SK-N-SH (cell line): ENCODE data around the gene FZR1. TPM values are rescaled to one million over a fixed set of nuclear protein-coding genes. Genes with fewer than 3 reads are reported as not detected.
A peak's percentile ranks its signal among the peaks of the same experiment; 100 is the strongest.

Source experiments
- CTCF ChIA-PET: fragments of 300-600, 350-600 bp; formaldehyde crosslinking; extraction: SDS; loops from one replicate; lab custom pipeline; 2021; lab: Yijun Ruan, JAX
- POLR2A ChIA-PET: fragments of 350-600 bp; sonication (Branson Sonifier 250); formaldehyde crosslinking; extraction: SDS; loops from one replicate; lab custom pipeline; 2020; ENCODE audit warnings: antibody characterized with exemption, inconsistent platforms; lab: Yijun Ruan, JAX
- DNase-seq: peaks from one replicate; pipeline ENCODE4 v3.0.0; 2012
- H2AFZ ChIP-seq: fragments of 200-600 bp; sonication (generic); 2 replicates; pipeline ENCODE4 v1.8.1; 2016; ENCODE audit warnings: antibody characterized with exemption, mild to moderate bottlenecking, low read depth
- H3F3A ChIP-seq: fragments of 200-600 bp; sonication (generic); replicated peaks from 2 replicates; pipeline ENCODE3; 2016; ENCODE audit warnings: antibody characterized with exemption, mild to moderate bottlenecking; ENCODE audit not compliant: insufficient read depth
- H3K27ac ChIP-seq, 2 experiments: fragments of 200-500 bp in 1 of 2; fragments of 200-600 bp in 1 of 2; sonication (Bioruptor generic) in 1 of 2; sonication (generic), shearing (Covaris generic) in 1 of 2; 2 replicates each; pipeline versions ENCODE4 v1.5.1 to v1.6.1; 2014 to 2016; ENCODE audit warnings: low read depth in 2 of 2, inconsistent platforms in 1 of 2, low read length in 1 of 2, mild to moderate bottlenecking in 1 of 2, mixed read lengths in 1 of 2
- H3K27me3 ChIP-seq: fragments of 200-600 bp; sonication (generic), shearing (Covaris generic); 2 replicates; pipeline ENCODE4 v1.6.1; 2016; ENCODE audit warnings: mixed run types; ENCODE audit not compliant: insufficient read depth
- H3K36me3 ChIP-seq, 2 experiments: fragments of 200-500 bp in 1 of 2; fragments of 200-600 bp in 1 of 2; sonication (Bioruptor generic) in 1 of 2; sonication (generic) in 1 of 2; replicated peaks in 1 of 2; 2 replicates each; pipeline versions ENCODE3 to v1.5.1; 2014 to 2016; ENCODE audit warnings: low read length in 1 of 2, mild to moderate bottlenecking in 1 of 2; ENCODE audit not compliant: insufficient read depth in 2 of 2, control insufficient read depth in 1 of 2
- H3K4me1 ChIP-seq, 2 experiments: fragments of 200-500 bp in 1 of 2; fragments of 200-600 bp in 1 of 2; sonication (Bioruptor generic) in 1 of 2; sonication (generic), shearing (Covaris generic) in 1 of 2; 2 replicates each; pipeline versions ENCODE4 v1.5.1 to v1.6.1; 2014 to 2016; ENCODE audit warnings: low read depth in 1 of 2, low read length in 1 of 2, mixed run types in 1 of 2; ENCODE audit not compliant: insufficient read depth in 2 of 2, control insufficient read depth in 1 of 2
- H3K4me2 ChIP-seq: fragments of 200-600 bp; sonication (generic), shearing (Covaris generic); 2 replicates; pipeline ENCODE4 v1.6.1; 2017; ENCODE audit warnings: mixed run types
- H3K4me3 ChIP-seq, 2 experiments: fragments of 200-500 bp in 1 of 2; fragments of 200-600 bp in 1 of 2; sonication (Bioruptor generic) in 1 of 2; sonication (generic), shearing (Covaris generic) in 1 of 2; 2 replicates each; pipeline versions ENCODE4 v1.5.1 to v1.8.1; 2014 to 2016; ENCODE audit warnings: low read depth in 2 of 2, inconsistent platforms in 1 of 2, low read length in 1 of 2, mild to moderate bottlenecking in 1 of 2, mixed read lengths in 1 of 2, moderate library complexity in 1 of 2
- H3K79me2 ChIP-seq: fragments of 200-600 bp; sonication (generic); 2 replicates; pipeline ENCODE4 v1.8.1; 2017; ENCODE audit warnings: mild to moderate bottlenecking; ENCODE audit not compliant: insufficient read depth
- H3K9ac ChIP-seq: fragments of 200-600 bp; sonication (generic); 2 replicates; pipeline ENCODE4 v1.6.1; 2017; ENCODE audit warnings: mixed run types
- H3K9me2 ChIP-seq: fragments of 200-600 bp; sonication (generic); 2 replicates; pipeline ENCODE4 v1.6.1; 2017; ENCODE audit warnings: mixed run types
- H3K9me3 ChIP-seq: fragments of 200-600 bp; sonication (generic); 2 replicates; pipeline ENCODE4 v1.6.1; 2017; ENCODE audit warnings: mixed run types, mild to moderate bottlenecking, moderate library complexity
- H4K20me1 ChIP-seq: fragments of 200-600 bp; sonication (generic); 2 replicates; pipeline ENCODE4 v1.6.1; 2017; ENCODE audit warnings: mild to moderate bottlenecking, mixed run types; ENCODE audit not compliant: insufficient read depth
- CHD2 ChIP-seq: fragments of 150-350 bp; IDR thresholded peaks from 2 replicates; pipeline ENCODE4 v1.6.1; 2018; ENCODE audit warnings: low read length; ENCODE audit not compliant: partially characterized antibody
- ELF1 ChIP-seq: IDR thresholded peaks from 2 replicates; pipeline ENCODE4 v1.4.0; 2012
- EP300 ChIP-seq, 2 experiments: IDR thresholded peaks; 2 replicates each; pipeline versions ENCODE4 v1.4.0 to v1.6.1; 2012; ENCODE audit warnings: borderline replicate concordance in 1 of 2, low read depth in 1 of 2, low read length in 1 of 2
- GABPA ChIP-seq: IDR thresholded peaks from 2 replicates; pipeline ENCODE4 v1.4.0; 2012; ENCODE audit warnings: low read depth, mild to moderate bottlenecking
- GATA2 ChIP-seq: sonication (generic); formaldehyde crosslinking; IDR thresholded peaks from 2 replicates; pipeline ENCODE4 v1.5.0; 2020; ENCODE audit warnings: mild to moderate bottlenecking, missing genetic modification reagents
- IRF3 ChIP-seq: fragments of 150-350 bp; IDR thresholded peaks from 2 replicates; pipeline ENCODE4 v1.6.1; 2016; ENCODE audit warnings: mild to moderate bottlenecking, low read depth, low read length
- JUND ChIP-seq: IDR thresholded peaks from 2 replicates; pipeline ENCODE4 v1.4.0; 2012
- MAX ChIP-seq: IDR thresholded peaks from 2 replicates; pipeline ENCODE4 v1.4.0; 2012; ENCODE audit warnings: low read depth
- MEF2A ChIP-seq: IDR thresholded peaks from 2 replicates; pipeline ENCODE4 v1.4.0; 2012; ENCODE audit warnings: low read depth, borderline replicate concordance
- MXI1 ChIP-seq: IDR thresholded peaks from 2 replicates; pipeline ENCODE4 v1.6.1; 2012; ENCODE audit warnings: mild to moderate bottlenecking, low read depth, low read length, improper control_type of control experiment
- NFIC ChIP-seq: IDR thresholded peaks from 2 replicates; pipeline ENCODE4 v1.4.0; 2012; ENCODE audit warnings: borderline replicate concordance
- NRF1 ChIP-seq: IDR thresholded peaks from 2 replicates; pipeline ENCODE4 v1.6.1; 2012; ENCODE audit warnings: low read depth, mild to moderate bottlenecking, low read length
- POLR2AphosphoS5 ChIP-seq: IDR thresholded peaks from 2 replicates; pipeline ENCODE4 v1.6.1; 2012; ENCODE audit warnings: low read depth, low read length
- RAD21 ChIP-seq: IDR thresholded peaks from 2 replicates; pipeline ENCODE4 v1.6.1; 2012; ENCODE audit warnings: mild to moderate bottlenecking, low read length
- RFX5 ChIP-seq: IDR thresholded peaks from 2 replicates; pipeline ENCODE4 v1.6.1; 2012; ENCODE audit warnings: mild to moderate bottlenecking, improper control_type of control experiment, low read length
- TAF1 ChIP-seq: IDR thresholded peaks from 2 replicates; pipeline ENCODE4 v1.6.1; 2012; ENCODE audit warnings: low read depth, mild to moderate bottlenecking, low read length, moderate library complexity, borderline replicate concordance
- YY1 ChIP-seq: IDR thresholded peaks from 2 replicates; pipeline ENCODE4 v1.4.0; 2012; ENCODE audit warnings: low read depth, mild to moderate bottlenecking
- WGBS: methylation state at CpG from one replicate; pipeline ENCODE4 v1.1.6; 2017; ENCODE audit warnings: low lambda C conversion rate; 5-methylcytosine and 5-hydroxymethylcytosine counted together
- polyA plus RNA-seq, 3 experiments: library from polyadenylated mRNA; depleted of rRNA; stranded (reverse); fragments of >200 nt; gene quantifications; 2 replicates each; pipeline ENCODE4 v1.2.3, GENCODE V29; 2012

The FZR1 gene
- polyA plus RNA-seq, 1 of the 3 experiments (the other 2 are of a cell fraction): 36.3 TPM

- POLR2A ChIA-PET: no interaction called here
- 98% methylated on average over 9 of the region's 9 CpGs for WGBS
- Histone ChIP-seq H3K4me2 (no peak overlapping the region), H2AFZ (no peak overlapping the region), H4K20me1 (no peaks in the 10 kb centered on the region), H3K27ac (no peak overlapping the region), H3F3A (peaks cover 11% of the 10 kb centered on the region), H3K9me2 (no peaks in the 10 kb centered on the region), H3K9ac (no peak overlapping the region), H3K79me2 (no peaks in the 10 kb centered on the region), H3K36me3 (peaks cover 0 to 12% of the 10 kb centered on the region in 2 experiments), H3K27me3 (no peaks in the 10 kb centered on the region), H3K4me1 (peaks cover 0 to 2% of the 10 kb centered on the region in 2 experiments; a peak in 1 of 4 replicates), H3K4me3 (no peak overlapping the region), H3K9me3 (no peaks in the 10 kb centered on the region)
- no peak for DNase-seq
- TF ChIP-seq IRF3 (no peak), MEF2A (no peak), EP300 (IDR thresholded peaks at IDR 0.05; ENCODE audit: borderline replicate concordance in 1 of 2, low read depth in 1 of 2, low read length in 1 of 2) (no peak), POLR2AphosphoS5 (no peak), RAD21 (no peak)
- CTCF ChIA-PET: interaction anchor here (1.0 to 1.2 kb wide), 2 partner anchors 37 to 162 kb away, joined by 5 to 10 read pairs; no protein-coding TSS in a partner anchor
Observed at GRCh38 chr19:3466635-3467034, 39.5 kb upstream of the FZR1 start.

GRCh38 chr19:3467437-3468198 lies 38.5 kb upstream of the FZR1 start:
- POLR2A ChIA-PET: no interaction called here
- H3K4me1 ChIP-seq: peaks cover 0 to 2% of the 10 kb centered on the region in 2 experiments; a peak in 1 of 4 replicates
- H4K20me1 ChIP-seq: no peaks in the 10 kb centered on the region
- H3F3A ChIP-seq: peaks cover 17% of the 10 kb centered on the region
- DNase-seq: no peak
- H3K79me2 ChIP-seq: no peaks in the 10 kb centered on the region
- WGBS: 98% methylated on average over 7 of the region's 10 CpGs
- TF ChIP-seq ELF1 (no peak), NFIC (no peak), GABPA (no peak), NRF1 (no peak), RFX5 (no peak)
- H2AFZ ChIP-seq: no peak overlapping the region
- H3K4me3 ChIP-seq: peak overlapping the region in 1 of 2 experiments; percentile 1; a peak in 1 of 4 replicates
- no peak overlapping the region for H3K27ac ChIP-seq
- H3K4me2 ChIP-seq: no peak overlapping the region
- no peaks in the 10 kb centered on the region for H3K9me2 ChIP-seq
- H3K9ac ChIP-seq: no peak overlapping the region
- H3K27me3 ChIP-seq: no peaks in the 10 kb centered on the region
- no peaks in the 10 kb centered on the region for H3K9me3 ChIP-seq
- H3K36me3 ChIP-seq: peaks cover 0 to 9% of the 10 kb centered on the region in 2 experiments
- CTCF ChIA-PET: no interaction called here

- no peaks in the 10 kb centered on the region for H3K79me2 ChIP-seq
- H3K4me1 ChIP-seq: peaks cover 0 to 2% of the 10 kb centered on the region in 2 experiments; a peak in 1 of 4 replicates
- DNase-seq: no peak
- POLR2A ChIA-PET: no interaction called here
- H3K27ac ChIP-seq: no peak overlapping the region
- H3K9me3 ChIP-seq: no peaks in the 10 kb centered on the region
- H3F3A ChIP-seq: peaks cover 23% of the 10 kb centered on the region
- CTCF ChIA-PET: no interaction called here
- no peak overlapping the region for H2AFZ ChIP-seq
- H3K27me3 ChIP-seq: no peaks in the 10 kb centered on the region
- H3K9me2 ChIP-seq: no peaks in the 10 kb centered on the region
- H3K36me3 ChIP-seq: peaks cover 0 to 4% of the 10 kb centered on the region in 2 experiments
- no peak overlapping the region for H3K4me3 ChIP-seq
- 100% methylated on average over 2 of the region's 3 CpGs for WGBS
- no peaks in the 10 kb centered on the region for H4K20me1 ChIP-seq
- H3K4me2 ChIP-seq: no peak overlapping the region
- H3K9ac ChIP-seq: no peak overlapping the region
- TF ChIP-seq MXI1: no peak
- no peak for TF ChIP-seq JUND
- TF ChIP-seq YY1: no peak
- TF ChIP-seq CHD2: no peak
- TF ChIP-seq MEF2A: no peak
- TF ChIP-seq TAF1: no peak
- TF ChIP-seq MAX: no peak
- no peak for TF ChIP-seq GATA2 (CRISPR knock-in tag)
Observed at GRCh38 chr19:3468211-3468610, 37.9 kb upstream of the FZR1 start.
